ENCODE results near the gene TMEM220.

TMEM220 gene

DNA sequence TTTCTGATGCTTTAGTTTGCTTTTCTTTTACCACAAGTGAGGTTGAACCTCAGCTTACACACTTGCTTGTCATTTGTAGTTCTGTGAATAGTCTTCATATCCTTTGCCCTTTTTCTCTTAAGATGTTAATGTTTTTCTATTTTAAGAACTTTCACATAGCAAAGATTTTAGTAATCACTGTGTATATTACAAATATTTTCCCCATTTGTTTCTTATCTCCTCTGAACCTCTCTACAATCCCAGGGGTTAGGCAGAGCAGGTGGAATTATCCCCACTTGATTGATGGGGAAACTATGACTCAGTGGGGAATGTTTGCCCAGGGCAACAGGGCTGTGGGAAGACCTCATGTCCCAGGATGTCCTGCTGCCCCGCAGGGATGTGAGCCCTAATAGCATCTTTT, 61.0 kb downstream of the TMEM220 start:
- TF ChIP-seq CTCF (IDR thresholded peaks at IDR 0.05; ENCODE audit: insufficient read depth, low read depth, low read length, missing control alignments): no peak
- H3K4me3 ChIP-seq (ENCODE audit: low read depth, low read length): no peak overlapping the region
- no peak for DNase-seq (ENCODE audit: low read depth)

DNA sequence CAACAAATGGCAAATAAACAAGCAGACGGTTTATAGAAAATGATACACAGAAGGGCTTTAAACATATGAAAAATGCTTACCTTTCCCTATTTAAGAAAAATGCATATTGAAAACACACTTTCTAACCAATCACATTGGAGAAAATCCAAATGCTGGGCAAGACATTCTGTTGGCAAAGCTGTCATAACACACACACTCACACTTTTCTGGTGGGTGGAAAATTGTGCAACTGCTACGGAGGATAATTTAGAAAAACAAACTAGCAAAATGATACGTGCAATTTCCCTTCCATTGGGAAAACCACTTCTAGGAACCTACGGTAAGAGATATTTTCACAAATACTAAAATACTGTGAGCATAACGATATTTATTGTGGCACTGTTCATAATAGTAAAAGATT, 62.9 kb downstream of the TMEM220 start:
- no peak for DNase-seq (ENCODE audit: low read depth)
- TF ChIP-seq CTCF (IDR thresholded peaks at IDR 0.05; ENCODE audit: insufficient read depth, low read depth, low read length, missing control alignments): no peak
- no peak overlapping the region for H3K4me3 ChIP-seq (ENCODE audit: low read depth, low read length)

DNA sequence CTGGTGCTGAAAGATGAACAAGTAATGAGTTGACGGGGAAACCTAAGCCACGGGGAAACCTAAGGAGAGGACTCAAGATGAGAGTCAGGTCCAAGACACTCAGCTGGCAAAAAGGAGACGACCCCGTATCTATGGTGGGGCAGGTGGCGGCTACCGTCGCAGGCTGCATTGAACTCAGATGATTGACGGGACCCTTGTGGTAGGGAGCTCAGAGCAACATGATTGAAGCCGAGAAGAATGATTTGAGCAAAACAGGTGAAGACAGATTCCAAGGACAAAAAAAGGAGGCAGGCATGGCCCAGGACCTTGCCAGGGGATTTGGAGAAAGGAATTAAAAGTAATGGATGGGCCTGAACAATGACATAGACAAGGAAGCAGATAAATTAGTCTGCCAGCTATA, 65.3 kb downstream of the TMEM220 start:
- H3K4me3 ChIP-seq (ENCODE audit: low read depth, low read length): no peak overlapping the region
- DNase-seq (ENCODE audit: low read depth): no peak
- TF ChIP-seq CTCF (IDR thresholded peaks at IDR 0.05; ENCODE audit: insufficient read depth, low read depth, low read length, missing control alignments): no peak

Data from GM12865 (cell line).